HL-60/S4 (cell line): Measurements from ENCODE around the gene ERAP2.
"Not testable (repeated sequence)": the region's sequence is repeated elsewhere in the genome, so short reads cannot be mapped to it uniquely, and the experiment has no call there.

ENCODE experiments used
- in situ Hi-C: fragments of 300-500 bp; cut with MboI; formaldehyde crosslinking; loops from 2 replicates; pipeline ENCODE4 v1.14.3; 2022; ENCODE audit warnings: low sequenced_read_pairs

Gene ERAP2

DNA sequence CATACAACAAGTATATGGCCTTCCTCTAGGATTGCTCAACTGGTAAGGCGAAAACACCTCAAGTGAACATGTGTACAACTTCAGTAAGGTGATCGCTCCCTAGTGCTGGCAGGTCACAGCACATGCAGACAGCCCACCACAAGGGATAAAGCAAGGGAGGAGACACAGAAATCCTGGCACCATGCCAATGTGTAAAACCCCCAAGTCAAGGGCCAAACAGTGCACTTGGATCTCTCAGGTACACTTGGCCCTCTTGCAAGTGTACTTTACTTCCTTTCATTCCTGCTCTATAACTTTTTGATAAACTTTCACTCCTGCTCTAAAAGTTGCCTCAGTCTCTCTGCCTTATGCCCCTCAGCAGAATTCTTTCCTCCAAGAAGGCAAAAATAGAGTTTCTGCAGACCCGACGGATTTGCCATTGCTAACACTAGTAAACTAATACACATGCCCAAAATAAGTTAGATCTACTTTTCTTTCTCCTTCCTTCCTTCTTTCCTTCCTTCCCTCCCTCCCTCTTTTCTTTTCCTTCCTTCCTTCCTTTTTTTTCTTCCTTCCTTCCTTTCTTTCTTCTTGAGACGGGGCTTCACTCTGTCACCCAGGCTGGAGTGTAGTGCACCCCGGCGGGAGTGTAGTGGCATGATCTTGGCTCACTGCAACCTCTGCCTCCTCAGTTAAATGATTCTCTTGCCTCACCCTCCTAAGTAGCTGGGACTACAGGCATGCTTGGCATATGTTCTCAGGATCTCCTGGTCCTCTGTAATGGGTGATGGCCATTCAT, 52.8 kb downstream of the ERAP2 start:
- in situ Hi-C loops: no loop called here

DNA sequence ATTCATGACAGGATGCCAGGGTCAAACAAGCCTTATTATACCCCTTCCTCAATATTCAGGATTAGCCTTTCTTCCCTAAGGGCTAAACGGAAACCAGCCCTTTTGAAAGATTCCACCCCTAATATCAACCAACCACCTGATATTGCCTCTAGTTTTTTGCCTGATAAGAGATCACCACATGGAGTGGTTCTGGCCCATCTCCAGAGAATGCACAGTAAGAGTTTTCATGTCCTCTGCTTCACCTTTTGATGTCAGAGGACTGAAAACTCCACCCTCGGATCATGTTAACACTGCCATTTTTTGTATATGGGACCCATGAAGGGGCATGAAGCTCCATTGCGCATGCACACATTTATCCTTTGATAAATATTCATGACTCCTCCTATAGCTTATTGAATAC, 53.8 kb downstream of the ERAP2 start:
- in situ Hi-C loops: no loop called here

DNA sequence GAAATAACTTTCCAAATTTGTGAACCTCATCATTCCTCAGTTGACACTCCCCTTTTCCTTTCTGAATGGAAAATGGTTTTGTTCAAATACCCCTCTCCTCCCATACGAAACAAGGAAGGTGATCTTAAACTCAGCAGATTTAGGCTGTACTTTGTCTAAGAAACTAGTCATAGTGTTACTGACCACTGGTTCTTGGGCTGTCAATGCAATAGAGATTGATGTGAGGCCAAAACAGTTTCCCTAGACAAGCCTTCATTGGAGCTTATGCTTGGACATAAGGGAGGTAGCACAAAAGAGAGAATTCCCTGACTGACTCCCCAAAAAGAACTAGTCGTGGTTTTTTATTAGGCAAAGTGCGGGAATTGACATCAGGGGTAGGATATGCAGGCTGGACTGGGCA, 54.3 kb downstream of the ERAP2 start:
- in situ Hi-C loops: no loop called here

DNA sequence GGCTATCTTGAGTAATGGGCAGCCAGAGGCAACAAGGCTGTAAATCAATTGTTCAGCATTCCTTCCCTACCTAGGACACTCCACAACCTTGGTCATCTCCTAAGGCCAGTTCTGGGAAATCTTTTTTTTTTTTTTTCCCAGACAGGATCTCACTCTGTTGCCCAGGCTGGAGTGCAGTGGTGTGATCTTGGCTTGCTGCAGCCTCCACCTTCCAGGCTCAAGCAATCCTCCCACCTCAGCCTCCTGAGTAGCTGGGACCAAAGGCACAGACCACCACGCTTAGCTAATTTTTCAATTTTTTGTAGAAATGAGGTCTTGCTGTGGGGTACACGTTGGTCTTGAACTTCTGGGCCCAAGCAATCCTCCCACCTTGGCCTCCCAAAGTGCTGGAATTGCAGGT, 54.7 kb downstream of the ERAP2 start:
- in situ Hi-C loops: not testable (repeated sequence)

DNA sequence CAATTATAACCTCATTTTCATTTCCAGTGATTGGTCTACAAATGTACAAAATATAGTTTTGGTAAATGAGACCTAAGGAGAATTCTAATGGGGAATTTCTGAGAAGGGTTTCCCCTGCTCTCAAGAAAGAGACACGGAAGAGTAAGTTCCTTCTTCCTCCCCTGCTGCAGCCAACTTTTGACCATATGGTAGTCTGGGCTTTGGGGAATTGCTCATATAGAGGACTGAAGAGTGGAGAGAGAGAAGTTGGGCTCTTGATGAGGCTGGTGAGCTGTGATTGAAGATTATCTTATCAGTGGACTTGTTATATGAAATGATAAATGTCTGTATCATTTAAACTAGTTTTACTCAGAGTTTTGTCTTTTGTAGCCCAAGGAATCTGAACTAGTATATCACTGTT, 55.3 kb downstream of the ERAP2 start:
- in situ Hi-C loops: no loop called here

DNA sequence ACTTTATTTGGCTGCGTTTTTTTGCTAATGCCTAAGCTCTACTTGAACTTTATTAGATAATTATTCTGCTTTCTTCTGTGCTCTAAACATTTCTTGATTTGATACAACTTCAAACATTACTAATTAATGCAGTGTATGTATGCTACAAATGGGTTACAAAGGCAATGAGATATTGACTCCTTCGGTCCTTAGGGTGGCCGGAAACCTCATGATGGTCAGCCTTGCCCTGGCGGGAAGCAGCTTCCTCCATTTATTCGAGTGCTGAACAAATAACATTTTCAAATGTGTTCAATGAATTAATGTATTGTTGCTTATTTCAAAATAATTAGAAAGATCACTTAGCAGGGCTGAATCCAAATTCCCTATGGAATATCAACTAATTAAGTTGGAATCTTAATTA, 55.7 kb downstream of the ERAP2 start:
- in situ Hi-C loops: no loop called here

DNA sequence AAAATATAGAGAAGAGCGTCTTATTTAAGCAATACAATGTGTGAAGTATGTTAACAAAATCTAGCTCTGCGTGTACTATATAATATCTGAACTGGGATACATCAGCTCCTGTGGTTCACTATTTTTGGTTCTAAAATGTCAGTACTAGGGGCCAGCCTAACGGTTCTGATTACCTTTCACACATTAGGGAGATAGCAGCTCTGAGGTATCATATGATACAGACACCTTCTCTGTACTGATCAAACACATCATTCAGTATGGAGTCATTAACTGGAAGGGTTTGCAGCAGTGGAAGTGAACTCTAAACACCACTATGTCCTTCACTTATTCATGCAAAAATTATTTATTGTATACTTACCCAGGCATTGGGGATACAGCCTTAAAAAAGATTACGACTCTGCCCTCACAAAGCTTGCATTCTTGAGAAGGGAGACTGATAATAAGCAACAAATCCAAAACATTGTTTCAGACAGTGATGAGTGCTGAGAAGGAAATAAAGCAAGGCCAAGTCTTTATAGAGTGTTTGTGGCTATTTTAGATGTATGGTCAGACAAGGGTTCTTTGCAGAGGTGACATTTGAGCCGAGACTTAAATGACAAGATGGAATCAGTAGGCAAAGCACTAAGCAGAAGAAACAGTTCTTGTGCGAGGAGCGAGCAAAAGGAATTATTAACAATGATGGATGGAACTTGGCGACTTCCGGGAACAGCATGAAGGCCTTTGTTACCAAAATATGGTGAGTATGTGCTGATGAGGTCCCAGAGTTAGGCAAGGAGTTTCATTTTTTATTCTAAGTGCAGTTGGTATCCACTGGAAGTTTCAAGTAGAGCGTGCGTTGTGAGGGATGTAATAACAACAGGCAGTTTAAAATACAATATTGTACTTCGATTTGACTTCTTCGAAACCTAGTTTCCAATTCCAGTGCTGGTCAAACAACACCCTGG, 57.7 kb downstream of the ERAP2 start:
- in situ Hi-C loops: no loop called here

DNA sequence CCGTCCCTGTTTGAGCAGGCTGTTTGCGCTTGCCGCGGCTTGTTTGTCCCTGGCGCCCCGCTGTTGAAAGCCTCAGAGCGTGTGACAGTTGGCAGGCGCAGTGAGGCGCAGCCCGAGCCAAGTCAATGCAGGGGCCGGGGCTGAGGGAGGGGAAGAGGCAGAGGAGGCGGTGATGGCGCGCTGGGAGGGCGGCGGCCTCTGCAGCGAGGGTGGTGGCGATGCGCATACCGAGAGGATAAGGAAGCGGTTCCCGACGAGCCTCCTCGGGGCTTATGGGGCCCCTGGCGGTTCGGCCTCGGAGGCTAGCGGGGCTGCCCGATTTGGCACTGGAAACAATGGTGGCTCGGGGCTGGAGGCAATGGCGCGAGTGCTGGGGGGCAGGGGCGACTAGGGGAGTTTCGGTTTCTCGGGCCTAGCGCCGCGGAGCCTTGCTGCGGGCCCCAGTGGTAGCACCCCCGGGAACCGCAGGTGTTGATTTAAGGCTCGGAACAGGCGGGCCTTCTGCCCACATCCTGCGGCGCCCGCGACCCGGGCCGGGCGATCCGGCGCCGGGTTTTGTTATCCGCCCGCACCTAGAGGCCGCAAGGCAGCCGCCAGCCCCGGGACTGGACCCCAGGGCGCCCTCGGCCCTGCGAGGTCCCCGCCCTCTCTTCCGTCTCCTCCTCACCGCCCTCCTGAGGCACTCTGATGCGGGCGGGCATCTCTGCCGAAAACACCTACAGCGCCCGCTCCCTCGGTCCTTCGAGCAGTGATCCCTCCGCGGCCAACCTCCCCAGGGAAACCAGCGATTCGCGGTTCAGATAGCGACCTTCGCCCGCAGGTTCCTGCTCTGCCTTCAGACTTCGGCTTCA, 58.6 kb downstream of the ERAP2 start:
- in situ Hi-C loops: no loop called here

DNA sequence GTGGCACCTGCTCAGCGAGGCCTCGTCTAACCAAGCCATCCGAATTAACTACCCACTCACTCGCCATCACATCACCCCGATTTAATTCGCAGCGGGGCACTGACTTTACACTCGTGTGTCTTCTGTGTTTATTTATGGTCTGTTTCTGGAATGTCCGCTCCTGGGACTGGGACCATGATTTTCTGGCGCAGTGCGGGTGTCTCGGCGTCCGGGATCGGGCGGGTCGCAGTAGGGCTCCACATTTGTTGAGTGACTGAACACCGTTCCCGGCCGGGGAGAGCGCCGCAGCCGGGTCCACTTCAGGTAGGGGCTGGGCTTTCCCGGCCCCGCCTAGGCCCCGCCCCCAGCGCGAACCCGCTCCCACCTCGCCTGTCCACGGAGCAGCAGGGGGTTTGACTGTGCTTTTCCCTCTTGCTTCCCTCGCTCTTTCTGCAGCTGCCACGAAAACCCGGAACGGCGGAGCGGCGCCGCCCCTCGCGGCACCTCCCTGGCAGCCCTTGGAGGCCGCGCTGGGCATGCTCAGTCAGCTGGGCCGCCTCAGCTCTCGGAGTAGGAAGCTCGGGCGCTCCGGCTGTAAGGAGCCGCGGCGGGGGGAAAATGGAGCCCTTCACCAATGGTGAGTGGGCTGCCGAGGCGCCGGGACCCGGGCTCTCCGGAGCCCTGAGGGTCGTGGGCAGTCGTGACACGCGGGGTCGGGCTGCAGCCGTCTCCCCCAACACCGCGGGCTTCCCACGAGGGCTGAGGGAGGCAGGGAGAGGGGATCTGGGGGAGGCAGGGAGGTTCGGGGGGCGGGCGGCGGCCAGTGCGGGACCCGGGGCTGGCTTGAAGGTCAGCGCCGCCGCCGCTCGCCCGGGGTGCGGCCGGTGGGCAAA, 59.5 kb downstream of the ERAP2 start, which contains the start of gene LNPEP:
TSS of gene LNPEP (plus strand) at position 522 of the 872 bp plus-strand sequence. CDS start at position 598, 76 bp downstream.
- in situ Hi-C loops: no loop called here

DNA sequence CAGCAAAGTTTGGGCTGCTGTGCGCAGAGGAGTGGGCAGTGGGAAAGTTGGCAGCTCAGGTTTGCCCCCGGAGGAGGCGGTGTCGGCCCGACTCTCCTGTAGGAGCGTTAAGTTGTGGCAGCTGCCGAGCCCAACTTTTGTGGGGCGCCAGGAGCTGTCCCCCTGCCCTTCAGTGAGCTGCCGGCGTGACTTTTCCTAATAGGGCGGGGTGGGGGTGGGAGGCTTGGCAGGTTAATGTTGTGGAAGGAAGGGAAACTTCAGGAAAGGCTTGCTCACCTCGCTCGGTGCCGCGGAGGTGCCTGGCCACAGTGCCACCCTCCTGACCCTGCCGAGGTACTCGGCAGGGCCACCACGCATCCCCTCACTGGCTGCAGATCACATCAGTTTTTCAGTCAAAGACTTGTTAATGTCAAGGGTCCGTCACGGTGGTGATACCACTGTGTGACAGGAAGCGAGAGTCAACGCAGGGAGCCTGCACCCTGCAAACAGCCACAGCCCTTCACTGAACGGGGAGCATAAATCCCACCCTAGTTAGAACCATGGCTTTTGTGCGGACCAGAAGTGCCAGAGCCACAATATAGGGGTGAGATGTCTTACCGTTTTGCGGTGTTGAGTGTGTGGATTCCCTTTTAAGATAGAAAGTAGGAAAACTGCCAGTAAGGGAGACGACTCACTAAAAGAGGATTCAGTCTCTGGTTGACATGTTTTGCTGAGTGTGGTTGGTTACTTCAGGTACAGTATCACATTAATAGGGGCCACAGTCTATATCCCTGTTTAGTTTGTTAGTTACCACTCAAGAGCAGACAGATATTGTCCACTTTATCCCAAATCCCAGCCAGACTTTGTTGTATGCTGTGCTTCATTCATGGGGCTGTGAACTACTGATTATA, 60.4 kb downstream of the ERAP2 start:
- in situ Hi-C loops: no loop called here

DNA sequence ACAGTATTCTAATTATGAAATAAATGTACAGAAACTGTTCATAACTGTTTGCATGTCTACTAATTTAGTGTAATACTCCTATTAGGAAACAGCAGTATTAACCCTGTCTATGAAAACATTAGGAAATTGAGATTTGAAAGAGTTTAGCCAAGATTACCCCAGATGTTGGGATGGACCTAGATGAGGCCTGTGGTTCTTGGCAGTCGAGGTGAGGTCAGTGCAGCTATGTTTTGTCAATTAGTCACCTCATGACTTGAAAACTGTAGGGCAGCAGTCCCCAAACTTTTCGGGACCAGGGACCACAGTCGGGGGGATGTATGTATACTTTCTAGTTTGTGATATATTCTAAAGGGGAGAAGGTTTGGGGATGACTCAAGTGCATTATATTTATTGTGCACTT, 64.3 kb downstream of the ERAP2 start:
- in situ Hi-C loops: no loop called here

DNA sequence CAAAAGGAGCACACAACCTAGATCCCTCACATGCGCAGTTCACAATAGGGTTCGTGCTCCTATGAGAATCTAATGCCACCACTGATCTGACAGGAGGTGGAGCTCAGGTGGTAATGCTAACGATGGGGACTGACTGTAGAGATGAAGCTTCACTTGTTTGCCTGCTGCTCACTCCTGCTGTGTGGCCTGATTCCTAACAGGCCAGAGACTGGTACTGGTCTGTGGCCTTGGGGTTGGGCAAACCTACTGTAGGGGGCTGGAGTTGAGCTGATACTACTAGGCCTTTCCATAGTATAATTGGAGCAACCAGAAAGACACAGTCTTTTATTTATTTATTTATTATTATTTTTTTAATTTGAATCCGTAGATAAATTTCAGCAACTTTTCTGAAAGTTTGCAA, 64.8 kb downstream of the ERAP2 start:
- in situ Hi-C loops: no loop called here

DNA sequence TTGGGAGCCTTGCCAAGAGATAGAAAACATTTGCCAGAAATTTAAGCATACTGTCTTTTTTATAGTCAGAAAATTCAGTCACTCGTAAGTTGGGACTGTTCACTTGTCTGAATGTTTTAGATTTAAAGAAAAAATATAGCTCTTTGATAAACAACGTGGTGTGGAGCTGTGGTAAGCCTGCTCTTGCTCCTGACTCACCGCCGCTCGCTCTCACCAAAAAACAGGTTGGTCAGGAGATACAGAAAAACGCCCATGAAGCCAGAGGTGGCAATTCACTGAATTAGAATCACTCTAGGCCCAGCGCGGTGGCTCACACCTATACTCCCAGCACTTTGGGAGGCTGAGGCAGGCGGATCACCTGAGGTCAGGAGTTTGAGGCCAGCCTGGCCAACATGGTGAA, 65.8 kb downstream of the ERAP2 start:
- in situ Hi-C loops: no loop called here

DNA sequence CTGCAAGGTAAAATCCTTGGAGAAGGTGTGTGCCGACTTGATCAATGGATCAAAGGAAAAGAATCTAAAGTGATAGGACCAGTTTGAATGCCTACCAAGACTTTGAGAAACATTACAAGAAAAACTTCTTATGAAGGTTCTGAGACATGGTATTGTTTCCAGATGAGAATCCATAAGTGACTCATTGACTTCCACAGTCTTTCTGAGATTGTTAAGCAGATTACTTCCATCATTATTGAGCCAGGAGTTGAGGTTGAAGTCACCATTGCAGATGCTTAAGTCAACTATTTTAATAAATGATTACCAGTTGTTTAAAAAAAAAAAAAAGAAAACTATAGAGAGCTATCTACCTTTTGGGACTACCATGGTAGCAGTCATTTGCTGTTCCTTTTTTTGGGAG, 66.6 kb downstream of the ERAP2 start:
- in situ Hi-C loops: no loop called here

DNA sequence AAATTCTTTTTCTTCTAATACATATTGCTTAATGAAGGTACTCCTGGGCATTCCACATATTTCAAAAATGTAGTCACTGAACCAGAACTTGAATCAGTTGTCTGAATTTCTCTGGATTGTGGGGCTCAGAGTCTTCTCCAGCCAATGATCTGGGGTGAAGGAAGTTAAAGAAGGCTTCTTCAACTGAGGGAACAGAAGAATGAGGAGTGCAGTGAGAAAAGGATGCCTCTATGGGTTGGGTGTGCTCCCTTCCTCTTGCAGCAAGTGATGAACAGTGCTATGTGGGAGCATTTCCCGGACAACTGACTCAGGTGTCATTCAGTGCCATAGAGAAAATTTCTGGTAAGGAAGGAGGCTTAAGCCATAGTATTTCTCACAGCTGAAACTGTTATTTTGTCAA, 67.5 kb downstream of the ERAP2 start:
- in situ Hi-C loops: no loop called here

DNA sequence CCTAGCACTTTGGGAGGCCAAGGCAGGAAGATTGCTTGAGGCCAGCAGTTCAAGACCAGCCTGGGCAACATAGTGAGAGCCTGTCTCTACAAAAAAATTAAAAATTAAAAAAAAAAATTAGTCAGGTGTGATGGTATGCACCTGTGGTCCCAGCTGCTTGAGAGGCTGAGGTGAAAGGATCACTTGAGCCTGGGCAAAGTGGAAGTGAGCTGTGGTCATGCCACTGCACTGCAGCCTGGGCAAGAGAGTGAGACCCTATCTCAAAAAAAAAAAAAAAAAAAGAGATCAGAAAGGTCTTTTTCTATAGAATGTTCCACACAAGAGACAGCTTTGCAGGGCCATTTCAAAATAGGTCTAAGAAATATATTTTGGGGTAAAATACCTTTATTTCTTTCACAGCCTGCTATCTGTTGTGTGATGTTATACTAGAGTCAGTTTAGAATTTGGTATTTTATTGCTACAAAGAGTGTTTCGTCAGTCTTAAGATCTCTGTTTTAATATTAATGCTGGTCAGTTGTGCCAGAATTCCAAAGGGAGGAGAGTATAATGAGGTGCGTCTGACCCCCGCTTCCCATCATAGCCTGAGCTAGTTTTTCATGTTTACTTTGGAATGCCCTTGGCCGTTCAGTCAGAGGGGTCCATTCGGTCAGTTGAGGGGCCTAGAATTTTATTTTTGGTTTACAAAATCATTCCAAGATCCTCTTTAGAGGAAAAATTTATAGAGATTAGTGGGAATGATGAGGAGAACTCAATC, 69.0 kb downstream of the ERAP2 start:
- in situ Hi-C loops: no loop called here

DNA sequence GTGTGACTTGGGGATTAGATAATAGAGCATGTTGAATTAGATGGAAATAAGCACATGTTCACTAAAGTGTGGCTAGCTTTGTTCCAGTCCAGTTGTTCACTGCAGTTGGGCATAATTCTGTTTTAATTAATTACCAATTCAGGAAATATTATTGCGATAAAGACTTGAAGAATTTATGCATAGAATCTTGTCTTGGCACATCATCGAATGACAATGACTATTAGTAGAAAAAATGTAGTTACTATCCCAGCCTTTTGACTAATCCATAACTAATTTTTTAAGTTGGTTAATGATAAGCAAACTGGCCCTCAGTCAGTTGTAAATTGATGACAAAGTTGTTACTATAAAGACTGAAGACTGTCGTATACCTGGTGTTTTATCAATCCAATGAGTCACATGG, 70.1 kb downstream of the ERAP2 start:
- in situ Hi-C loops: no loop called here

DNA sequence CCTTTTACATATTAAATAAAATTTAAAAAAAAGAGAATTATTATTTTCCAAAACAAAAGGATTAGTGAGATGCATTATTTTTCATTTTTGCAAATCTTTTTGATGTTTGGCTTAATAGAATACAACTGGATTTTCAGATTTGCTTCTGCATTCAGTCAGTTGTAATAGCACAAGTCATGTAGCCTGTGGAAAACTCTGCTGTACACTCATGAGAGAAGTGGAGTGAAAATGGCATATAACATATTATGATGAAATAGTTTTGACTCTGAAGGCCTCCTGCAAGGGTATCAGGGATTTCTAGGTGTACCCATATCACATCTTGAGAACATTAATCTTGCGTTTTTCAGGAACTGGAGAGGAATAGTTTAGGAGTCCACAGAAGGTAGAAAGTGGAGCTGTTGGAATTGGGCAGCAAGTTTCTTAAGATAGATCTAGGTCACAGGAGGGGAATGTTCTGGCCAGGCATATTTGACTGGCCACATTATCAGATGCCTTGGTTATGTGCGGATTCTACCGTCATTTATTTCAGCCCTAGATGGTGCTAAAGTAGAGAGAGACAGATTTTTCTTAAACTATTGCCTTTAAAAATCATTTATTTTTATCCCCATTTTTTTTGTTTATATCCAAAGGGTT, 75.9 kb downstream of the ERAP2 start:
- in situ Hi-C loops: no loop called here
